B cell (primary cell): ENCODE measurements around the gene GLRX5.

Source experiments
- CTCF ChIP-seq: fragments of 200-600 bp; IDR thresholded peaks from one replicate; pipeline ENCODE4 v1.8.0; 2022; ENCODE audit warnings: antibody characterized with exemption, mild to moderate bottlenecking
- EZH2 ChIP-seq: IDR thresholded peaks from 2 replicates; pipeline ENCODE4 v1.6.1; 2012; ENCODE audit warnings: borderline replicate concordance, low read depth, mild to moderate bottlenecking, moderate library complexity, low read length; ENCODE audit not compliant: insufficient read depth, poor library complexity, severe bottlenecking

GRCh38 chr14:95519699-95520098 lies 15.2 kb upstream of the GLRX5 start:
- TF ChIP-seq CTCF (no peak), EZH2 (no peak)
